HepG2 (cell line): ENCODE results near the gene SLCO4A1. TPM values are rescaled to one million over a fixed set of nuclear protein-coding genes. Genes with fewer than 3 reads are reported as not detected.
A peak's percentile ranks its signal among the peaks of the same experiment; 100 is the strongest.

ENCODE experiments used
- BRCA1 ChIP-seq: sonication (generic); formaldehyde crosslinking; IDR thresholded peaks from 2 replicates; pipeline ENCODE4 v1.4.0; 2020; ENCODE audit warnings: missing genetic modification reagents
- CC2D1A ChIP-seq: sonication (generic); formaldehyde crosslinking; IDR thresholded peaks from 2 replicates; pipeline ENCODE4 v1.8.1; 2023; ENCODE audit warnings: mild to moderate bottlenecking, missing genetic modification reagents
- DNMT3B ChIP-seq: conservative IDR thresholded peaks from 2 replicates; pipeline ENCODE4 v1.6.1; 2016; ENCODE audit warnings: missing biosample characterization, control low read depth
- KDM1A ChIP-seq: IDR thresholded peaks from 2 replicates; pipeline ENCODE4 v1.6.1; 2016; ENCODE audit warnings: missing compliant biosample characterization
- LCORL ChIP-seq, 2 experiments: fragments of 450-650 bp in 1 of 2; sonication (generic) in 1 of 2; formaldehyde crosslinking in 1 of 2; IDR thresholded peaks; 2 replicates each; pipeline versions ENCODE4 v1.5.0 to v1.6.1; 2017 to 2020; ENCODE audit warnings: antibody characterized with exemption in 1 of 2, missing genetic modification reagents in 1 of 2
- MAFF ChIP-seq: IDR thresholded peaks from 2 replicates; pipeline ENCODE4 v1.6.1; 2011; ENCODE audit warnings: low read depth, low read length, improper control_type of control experiment
- MBD4 ChIP-seq: IDR thresholded peaks from 2 replicates; pipeline ENCODE4 v1.6.1; 2012; ENCODE audit warnings: low read length, inconsistent platforms, borderline replicate concordance
- NCOR1 ChIP-seq: fragments of 200-600 bp; sonication (generic); IDR thresholded peaks from 2 replicates; pipeline ENCODE4 v1.7.0; 2017; ENCODE audit warnings: antibody characterized with exemption, low read length, borderline replicate concordance
- NFATC3 ChIP-seq: sonication (generic); formaldehyde crosslinking; IDR thresholded peaks from 2 replicates; pipeline ENCODE4 v1.5.1; 2020; ENCODE audit warnings: mild to moderate bottlenecking, missing genetic modification reagents
- PHF20 ChIP-seq: sonication (generic); formaldehyde crosslinking; IDR thresholded peaks from 2 replicates; pipeline ENCODE4 v1.5.0; 2020; ENCODE audit warnings: mild to moderate bottlenecking, missing genetic modification reagents
- POGK ChIP-seq: sonication (generic); formaldehyde crosslinking; conservative IDR thresholded peaks from 2 replicates; pipeline ENCODE4 v1.8.0; 2022; ENCODE audit warnings: mild to moderate bottlenecking, moderate library complexity, missing genetic modification reagents
- POLR2AphosphoS5 ChIP-seq: IDR thresholded peaks from 2 replicates; pipeline ENCODE4 v1.6.1; 2012; ENCODE audit warnings: low read depth, low read length
- PTBP1 ChIP-seq: fragments of 200-400 bp; formaldehyde crosslinking; IDR thresholded peaks from 2 replicates; pipeline ENCODE4 v1.6.1; 2018; ENCODE audit warnings: low read length, low read depth; ENCODE audit not compliant: poor library complexity, severe bottlenecking
- RCOR2 ChIP-seq: IDR thresholded peaks from 2 replicates; pipeline ENCODE4 v1.6.1; 2016; ENCODE audit warnings: missing biosample characterization, missing genetic modification reagents
- SNAPC2 ChIP-seq: sonication (generic); formaldehyde crosslinking; IDR thresholded peaks from 2 replicates; pipeline ENCODE4 v1.8.1; 2022; ENCODE audit warnings: mild to moderate bottlenecking, missing genetic modification reagents
- SP2 ChIP-seq: sonication (generic); formaldehyde crosslinking; IDR thresholded peaks from 2 replicates; pipeline ENCODE4 v1.5.1; 2020; ENCODE audit warnings: mild to moderate bottlenecking, missing genetic modification reagents
- SRY ChIP-seq: sonication (generic); formaldehyde crosslinking; IDR thresholded peaks from 2 replicates; pipeline ENCODE4 v1.8.0; 2022; ENCODE audit warnings: mild to moderate bottlenecking, missing genetic modification reagents
- TFE3 ChIP-seq: IDR thresholded peaks from 2 replicates; pipeline ENCODE4 v1.6.1; 2016
- ZBTB26 ChIP-seq: IDR thresholded peaks from 2 replicates; pipeline ENCODE4 v1.6.1; 2016; ENCODE audit warnings: missing compliant biosample characterization, missing genetic modification reagents, borderline replicate concordance
- ZBTB7A ChIP-seq: sonication (generic); formaldehyde crosslinking; IDR thresholded peaks from 2 replicates; pipeline ENCODE4 v1.8.0; 2022; ENCODE audit warnings: mild to moderate bottlenecking, missing genetic modification reagents
- ZFP41 ChIP-seq: sonication (generic); formaldehyde crosslinking; IDR thresholded peaks from 2 replicates; pipeline ENCODE4 v1.4.0; 2020; ENCODE audit warnings: mild to moderate bottlenecking, missing genetic modification reagents, borderline replicate concordance
- ZMAT3 ChIP-seq: sonication (generic); formaldehyde crosslinking; conservative IDR thresholded peaks from 2 replicates; pipeline ENCODE4 v1.7.0; 2021; ENCODE audit warnings: missing genetic modification reagents
- ZMYM2 ChIP-seq: sonication (generic); formaldehyde crosslinking; IDR thresholded peaks from 2 replicates; pipeline ENCODE4 v1.8.0; 2022; ENCODE audit warnings: mild to moderate bottlenecking, missing genetic modification reagents
- ZNF20 ChIP-seq: sonication (generic); formaldehyde crosslinking; IDR thresholded peaks from 2 replicates; pipeline ENCODE4 v1.4.0; 2020; ENCODE audit warnings: mild to moderate bottlenecking, moderate library complexity, missing genetic modification reagents
- ZNF225 ChIP-seq: sonication (generic); formaldehyde crosslinking; IDR thresholded peaks from 2 replicates; pipeline ENCODE4 v1.4.0; 2020; ENCODE audit warnings: mild to moderate bottlenecking, missing genetic modification reagents
- ZNF331 ChIP-seq: sonication (generic); formaldehyde crosslinking; IDR thresholded peaks from 2 replicates; pipeline ENCODE4 v1.4.0; 2020; ENCODE audit warnings: missing genetic modification reagents
- ZNF496 ChIP-seq: sonication (generic); formaldehyde crosslinking; IDR thresholded peaks from 2 replicates; pipeline ENCODE4 v1.8.1; 2023; ENCODE audit warnings: mild to moderate bottlenecking, moderate library complexity, missing genetic modification reagents; ENCODE audit not compliant: insufficient replicate concordance
- ZNF570 ChIP-seq: sonication (generic); formaldehyde crosslinking; IDR thresholded peaks from 2 replicates; pipeline ENCODE4 v1.4.0; 2020; ENCODE audit warnings: mild to moderate bottlenecking, missing genetic modification reagents, borderline replicate concordance
- polyA plus RNA-seq, 8 experiments: library from polyadenylated mRNA; depleted of rRNA in 3 of 8; stranded (reverse) in 7 of 8; unstranded in 1 of 8; fragments of >200 nt; fragmentation: Illumina TruSeq in 4 of 8; extraction: Trizol in 4 of 8; gene quantifications; 2 replicates each; pipeline versions ENCODE4 v1.2.1 to v1.2.3, GENCODE V29; 2011 to 2016; ENCODE audit warnings: low read depth in 4 of 8, missing spikeins in 1 of 8, mixed read lengths in 1 of 8; ENCODE audit not compliant: insufficient read depth in 1 of 8
- total RNA-seq, 5 experiments: library from RNA; depleted of rRNA; stranded (reverse); fragments of >200 nt; fragmentation: Illumina TruSeq; extraction: Trizol; gene quantifications; 2 replicates each; pipeline ENCODE4 v1.2.3, GENCODE V29; 2016; ENCODE audit warnings: low read depth in 1 of 5

Gene SLCO4A1
- total and polyA plus RNA-seq, 2 of the 13 experiments (the other 11 are each of a cell fraction or from before 2014, with no cell fraction given): 55.5 to 112 TPM

GRCh38 chr20:62637521-62638054 is 4.7 kb upstream of the SLCO4A1 start (continued):
- TF ChIP-seq ZNF496 (CRISPR knock-in tag) (no peak), LCORL (IDR thresholded peaks at IDR 0.05) (no peak), LCORL (CRISPR knock-in tag; IDR thresholded peaks at IDR 0.05) (no peak), ZNF225 (no peak), ZBTB26 (CRISPR knock-in tag) (no peak), SRY (CRISPR knock-in tag) (no peak), DNMT3B (CRISPR knock-in tag) (no peak), ZNF570 (CRISPR knock-in tag) (no peak), CC2D1A (CRISPR knock-in tag) (no peak), NFATC3 (CRISPR knock-in tag) (no peak), POGK (CRISPR knock-in tag) (no peak; the same call in 1 of the 2 replicates), KDM1A (CRISPR knock-in tag) (no peak), ZMYM2 (no peak), NCOR1 (no peak), RCOR2 (CRISPR knock-in tag) (no peak), PTBP1 (peak; percentile 49), SP2 (CRISPR knock-in tag) (no peak), POLR2AphosphoS5 (no peak), BRCA1 (CRISPR knock-in tag) (no peak), ZNF20 (no peak), MBD4 (no peak), ZFP41 (no peak), MAFF (no peak), ZNF331 (no peak), PHF20 (CRISPR knock-in tag) (no peak), ZBTB7A (peak; percentile 41; the same call in 1 of the 2 replicates), ZMAT3 (CRISPR knock-in tag) (no peak; the same call in 1 of the 2 replicates), TFE3 (CRISPR knock-in tag) (no peak), SNAPC2 (CRISPR knock-in tag) (no peak)
